ENCODE measurements around the gene FYN. TPM values are rescaled to one million over a fixed set of nuclear protein-coding genes. Genes with fewer than 3 reads are reported as not detected.

The FYN gene
- total and polyA plus RNA-seq, 10 of the 15 experiments (the other 5 are each of a cell fraction or from before 2014, with no cell fraction given), result 51.4 to 247 (median 138) TPM

GRCh38 chr6:111793711-111794111 is 79.5 kb downstream of the FYN start:
- RAD21 ChIA-PET (ENCODE audit: unreplicated experiment), result interaction anchor here (0.8 to 4.4 kb wide), 14 partner anchors 9 to 199 kb away, joined by 3 to 22 read pairs (median 5); partner anchors contain the start of gene FYN
- Histone ChIP-seq H3K4me3 (peak overlapping the region; percentile 66), H3K9me3 (replicated peaks; ENCODE audit: control insufficient read depth, insufficient read depth, low read length) (no peaks in the 10 kb centered on the region), H3K36me3 (ENCODE audit: control insufficient read depth in 2 of 2, insufficient read depth in 2 of 2, low read length in 1 of 2) (no peaks in the 10 kb centered on the region; a peak in 2 of 4 replicates), H3K27ac (ENCODE audit: control insufficient read depth, insufficient read depth) (peak overlapping the region; percentile 85), H3K27me3 (replicated peaks in 1 of 2; ENCODE audit: control insufficient read depth in 2 of 2, insufficient read depth in 2 of 2, low read length in 1 of 2) (no peaks in the 10 kb centered on the region), H3K4me2 (ENCODE audit: control insufficient read depth, insufficient read depth) (peak overlapping the region; percentile 74), H3K4me1 (ENCODE audit: control insufficient read depth, insufficient read depth, low read length) (peaks cover 36% of the 10 kb centered on the region), H3K79me2 (ENCODE audit: control insufficient read depth, insufficient read depth, low read length) (peaks cover 83% of the 10 kb centered on the region), H2AFZ (ENCODE audit: control insufficient read depth, low read depth, low read length) (peak overlapping the region; percentile 15), H3K9ac (ENCODE audit: control insufficient read depth, insufficient read depth, low read length) (peak overlapping the region; percentile 77), H4K20me1 (ENCODE audit: control insufficient read depth, insufficient read depth) (no peaks in the 10 kb centered on the region)
- intact Hi-C loops (cut with micrococcal nuclease; ENCODE audit: unreplicated experiment) (loop anchor here (2.0 to 5.0 kb wide), 2 partner anchors 29 to 79 kb away; partner anchors contain the start of gene FYN), in situ Hi-C loops (cut with MboI) (no loop called here)
- SMC1A ChIA-PET (ENCODE audit: uncharacterized antibody, unreplicated experiment), result interaction anchor here (0.8 to 7.3 kb wide), 17 partner anchors 11 to 104 kb away, joined by 3 to 71 read pairs (median 7); partner anchors contain the start of gene FYN
- BruUV-seq (replicated peaks), result no TSS peak
- peak; percentile 82 for ATAC-seq
- WGBS (ENCODE audit: insufficient coverage, insufficient replicate concordance, low lambda C conversion rate, missing lambda C conversion rate), result 74% methylated on average over 8 of the region's 8 CpGs
- POLR2A ChIA-PET, result interaction anchor here (0.6 to 3.0 kb wide), 7 partner anchors 10 to 77 kb away, joined by 3 to 14 read pairs (median 4); no protein-coding TSS in a partner anchor
- no peak for FAIRE-seq
- CTCF ChIA-PET, result interaction anchor here (0.6 to 1.7 kb wide), 11 partner anchors 9 to 74 kb away, joined by 3 to 9 read pairs (median 4); no protein-coding TSS in a partner anchor
- no peak for DNase-seq (ENCODE audit: low read depth, low spot score)
- TF ChIP-seq YY1 (IDR thresholded peaks at IDR 0.05; ENCODE audit: low read depth, low read length) (peak; percentile 57), CREB1 (IDR thresholded peaks at IDR 0.05; ENCODE audit: low read depth) (peak; percentile 63; the same call in 1 of the 2 replicates), ZNF274 (IDR thresholded peaks at IDR 0.05; ENCODE audit: insufficient read depth, insufficient read length) (no peak), NFYB (IDR thresholded peaks at IDR 0.05; ENCODE audit: insufficient read depth, low read depth, low read length) (no peak), SMAD1 (IDR thresholded peaks at IDR 0.05; ENCODE audit: low read depth, partially characterized antibody) (no peak), HCFC1 (IDR thresholded peaks at IDR 0.05; ENCODE audit: low read length) (no peak), POLR2AphosphoS2 (IDR thresholded peaks at IDR 0.05; ENCODE audit: low read depth, low read length) (no peak), MXI1 (IDR thresholded peaks at IDR 0.05; ENCODE audit: low read depth, low read length) (no peak), IRF4 (IDR thresholded peaks at IDR 0.05; ENCODE audit: low read depth, low read length) (peak; percentile 44; the same call in 1 of the 2 replicates), FOS (IDR thresholded peaks at IDR 0.05; ENCODE audit: borderline replicate concordance, extremely low read depth, insufficient read length) (no peak), BACH1 (IDR thresholded peaks at IDR 0.05; ENCODE audit: borderline replicate concordance) (no peak), SMC3 (IDR thresholded peaks at IDR 0.05; ENCODE audit: borderline replicate concordance, low read length) (no peak), JUND (IDR thresholded peaks at IDR 0.05; ENCODE audit: low read depth, low read length) (no peak), GABPA (IDR thresholded peaks at IDR 0.05; ENCODE audit: low read depth) (0 out of 2 replicates have a peak, but pooled peaks have one; percentile 31), RFX5 (IDR thresholded peaks at IDR 0.05; ENCODE audit: low read depth, low read length) (no peak), NR2C1 (IDR thresholded peaks at IDR 0.05) (no peak), STAT1 (conservative IDR thresholded peaks at IDR 0.05) (no peak), ESRRA (IDR thresholded peaks at IDR 0.05; ENCODE audit: low read length) (no peak), MYB (IDR thresholded peaks at IDR 0.05; ENCODE audit: borderline replicate concordance, low read depth, low read length) (no peak), RELA (IDR thresholded peaks at IDR 0.05; ENCODE audit: borderline replicate concordance, partially characterized antibody) (no peak), SIX5 (IDR thresholded peaks at IDR 0.05; ENCODE audit: low read depth, low read length, severe bottlenecking) (no peak), RUNX3 (IDR thresholded peaks at IDR 0.05; ENCODE audit: low read length) (peak; percentile 75), CHD4 (IDR thresholded peaks at IDR 0.05) (no peak)
- TF ChIP-seq, protein P1, sequence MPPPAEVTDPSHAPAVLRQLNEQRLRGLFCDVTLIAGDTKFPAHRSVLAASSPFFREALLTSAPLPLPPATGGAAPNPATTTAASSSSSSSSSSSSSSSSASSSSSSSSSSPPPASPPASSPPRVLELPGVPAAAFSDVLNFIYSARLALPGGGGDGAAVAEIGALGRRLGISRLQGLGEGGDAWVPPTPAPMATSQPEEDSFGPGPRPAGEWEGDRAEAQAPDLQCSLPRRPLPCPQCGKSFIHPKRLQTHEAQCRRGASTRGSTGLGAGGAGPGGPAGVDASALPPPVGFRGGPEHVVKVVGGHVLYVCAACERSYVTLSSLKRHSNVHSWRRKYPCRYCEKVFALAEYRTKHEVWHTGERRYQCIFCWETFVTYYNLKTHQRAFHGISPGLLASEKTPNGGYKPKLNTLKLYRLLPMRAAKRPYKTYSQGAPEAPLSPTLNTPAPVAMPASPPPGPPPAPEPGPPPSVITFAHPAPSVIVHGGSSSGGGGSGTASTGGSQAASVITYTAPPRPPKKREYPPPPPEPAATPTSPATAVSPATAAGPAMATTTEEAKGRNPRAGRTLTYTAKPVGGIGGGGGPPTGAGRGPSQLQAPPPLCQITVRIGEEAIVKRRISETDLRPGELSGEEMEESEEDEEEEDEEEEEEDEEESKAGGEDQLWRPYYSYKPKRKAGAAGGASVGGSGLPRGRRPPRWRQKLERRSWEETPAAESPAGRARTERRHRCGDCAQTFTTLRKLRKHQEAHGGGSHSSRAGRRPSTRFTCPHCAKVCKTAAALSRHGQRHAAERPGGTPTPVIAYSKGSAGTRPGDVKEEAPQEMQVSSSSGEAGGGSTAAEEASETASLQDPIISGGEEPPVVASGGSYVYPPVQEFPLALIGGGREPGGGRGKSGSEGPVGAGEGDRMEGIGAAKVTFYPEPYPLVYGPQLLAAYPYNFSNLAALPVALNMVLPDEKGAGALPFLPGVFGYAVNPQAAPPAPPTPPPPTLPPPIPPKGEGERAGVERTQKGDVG (CRISPR knock-in tag; IDR thresholded peaks at IDR 0.05), result no peak
- TF ChIP-seq, protein P2, sequence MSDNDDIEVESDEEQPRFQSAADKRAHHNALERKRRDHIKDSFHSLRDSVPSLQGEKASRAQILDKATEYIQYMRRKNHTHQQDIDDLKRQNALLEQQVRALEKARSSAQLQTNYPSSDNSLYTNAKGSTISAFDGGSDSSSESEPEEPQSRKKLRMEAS (IDR thresholded peaks at IDR 0.05; ENCODE audit: low read depth, low read length), result peak; percentile 54; the same call in 1 of the 2 replicates
